OCI-LY3 (cell line): Measurements from ENCODE around the gene SHROOM3.

ENCODE experiments used
- CTCF ChIP-seq: fragments of 200-600, 300-600 bp; sonication (generic); IDR thresholded peaks from 2 replicates; pipeline ENCODE4 v1.5.1; 2014; ENCODE audit warnings: antibody characterized with exemption, low read length, low read depth
- EZH2phosphoT487 ChIP-seq: fragments of 200-600 bp; shearing (Covaris generic); IDR thresholded peaks from 2 replicates; pipeline ENCODE4 v1.6.1; 2018; ENCODE audit warnings: antibody characterized with exemption, mixed run types, low read depth

GRCh38 chr4:76525751-76526150 is 90.7 kb downstream of the SHROOM3 start:
- TF ChIP-seq EZH2phosphoT487 (no peak), CTCF (no peak)
